Measurements from ENCODE around the gene SEC16A. TPM values are rescaled to one million over a fixed set of nuclear protein-coding genes. Genes with fewer than 3 reads are reported as not detected.

The SEC16A gene
- total RNA-seq, 5 donors from 2014 or later (not counting 1 experiment from before 2014, with no cell fraction given): 76.3 to 99.0 (median 92.4) TPM

GRCh38 chr9:136441681-136442245 is 41.1 kb downstream of the SEC16A start:
- no peak for DNase-seq
- H3K27me3 ChIP-seq (replicated peaks in 1 of 2; ENCODE audit: control insufficient read depth in 2 of 2, extremely low read depth in 1 of 2, insufficient read depth in 2 of 2, low read length in 1 of 2): no peaks in the 10 kb centered on the region
- CTCF ChIA-PET: no interaction called here
- no peaks in the 10 kb centered on the region for H3K9me3 ChIP-seq
- peaks cover 17 to 19% (median 18%) of the 10 kb centered on the region in 3 donors for H3K4me1 Mint-ChIP-seq
- 94% methylated on average over 17 of the region's 17 CpGs for WGBS (ENCODE audit: insufficient coverage)
- H3K4me3 Mint-ChIP-seq: peak overlapping the region in 1 of 3 donors; percentile 6
- H3K27ac ChIP-seq (ENCODE audit: low read length): no peak overlapping the region
- peaks cover 27% of the 10 kb centered on the region for H3K36me3 Mint-ChIP-seq
- H3K9me3 Mint-ChIP-seq: no peaks in the 10 kb centered on the region
- no peak overlapping the region for H3K27ac Mint-ChIP-seq
- ATAC-seq (replicated peaks in 1 of 4): no peak
- POLR2A ChIA-PET: interaction anchor here in 1 of 2 donors (0.6 kb wide), 1 partner anchor 23 kb away, joined by 3 read pairs; no protein-coding TSS in a partner anchor
- H3K4me1 ChIP-seq (ENCODE audit: control insufficient read depth in 1 of 2, extremely low read depth in 1 of 2, insufficient read depth in 2 of 2, low read length in 2 of 2): peaks cover 0 to 27% of the 10 kb centered on the region in 2 experiments
- no peak overlapping the region for H3K4me3 ChIP-seq (ENCODE audit: control insufficient read depth in 1 of 2, extremely low read depth in 1 of 2, low read length in 1 of 2)
- H3K27me3 Mint-ChIP-seq: no peaks in the 10 kb centered on the region
- H3K36me3 ChIP-seq (ENCODE audit: control insufficient read depth in 2 of 2, extremely low read depth in 1 of 2, insufficient read depth in 1 of 2, low read length in 1 of 2): peaks cover 22 to 52% of the 10 kb centered on the region in 2 donors

- Histone ChIP-seq H3K4me1 (ENCODE audit: control insufficient read depth in 1 of 2, extremely low read depth in 1 of 2, insufficient read depth in 2 of 2, low read length in 2 of 2) (peaks cover 0 to 27% of the 10 kb centered on the region in 2 experiments), H3K9me3 (no peaks in the 10 kb centered on the region), H3K36me3 (ENCODE audit: control insufficient read depth in 2 of 2, extremely low read depth in 1 of 2, insufficient read depth in 1 of 2, low read length in 1 of 2) (peaks cover 19 to 49% of the 10 kb centered on the region in 2 donors), H3K27ac (ENCODE audit: low read length) (no peak overlapping the region), H3K4me3 (ENCODE audit: control insufficient read depth in 1 of 2, extremely low read depth in 1 of 2, low read length in 1 of 2) (no peak overlapping the region), H3K27me3 (replicated peaks in 1 of 2; ENCODE audit: control insufficient read depth in 2 of 2, extremely low read depth in 1 of 2, insufficient read depth in 2 of 2, low read length in 1 of 2) (no peaks in the 10 kb centered on the region)
- POLR2A ChIA-PET: interaction anchor here in 1 of 2 donors (0.6 kb wide), 1 partner anchor 23 kb away, joined by 3 read pairs; no protein-coding TSS in a partner anchor
- WGBS (ENCODE audit: insufficient coverage): 94% methylated on average over 10 of the region's 15 CpGs
- ATAC-seq (replicated peaks in 1 of 4) (no peak), DNase-seq (no peak)
- no peaks in the 10 kb centered on the region for H3K9me3 Mint-ChIP-seq
- H3K4me1 Mint-ChIP-seq: peaks cover 20 to 23% (median 22%) of the 10 kb centered on the region in 3 donors
- no peak overlapping the region for H3K27ac Mint-ChIP-seq
- no peaks in the 10 kb centered on the region for H3K27me3 Mint-ChIP-seq
- H3K36me3 Mint-ChIP-seq: peaks cover 23% of the 10 kb centered on the region
- peak overlapping the region in 2 of 3 donors; percentile 6 to 59 for H3K4me3 Mint-ChIP-seq
- CTCF ChIA-PET: no interaction called here
These were observed 41.6 kb downstream of the SEC16A start for GRCh38 chr9:136441191-136441680.

GRCh38 chr9:136439481-136440408 is 43.1 kb downstream of the SEC16A start, which contains the start of gene INPP5E:
Gene INPP5E, minus strand, starts transcription at chr9:136439845. Its CDS starts 426 bp downstream, at chr9:136439419.
- Mint-ChIP-seq H3K36me3 (peaks cover 23% of the 10 kb centered on the region), H3K27me3 (no peaks in the 10 kb centered on the region), H3K4me1 (peaks cover 20 to 29% (median 28%) of the 10 kb centered on the region in 3 donors), H3K9me3 (no peaks in the 10 kb centered on the region), H3K4me3 (peak within 1 kb of the TSS; percentile 77 to 84 (median 81)), H3K27ac (no peak within 1 kb of the TSS)
- peak within 1 kb of the TSS; percentile 66 to 67 for H3K4me3 ChIP-seq (ENCODE audit: control insufficient read depth in 1 of 2, extremely low read depth in 1 of 2, low read length in 1 of 2)
- no peaks in the 10 kb centered on the region for H3K27me3 ChIP-seq (replicated peaks in 1 of 2; ENCODE audit: control insufficient read depth in 2 of 2, extremely low read depth in 1 of 2, insufficient read depth in 2 of 2, low read length in 1 of 2)
- no peaks in the 10 kb centered on the region for H3K9me3 ChIP-seq
- H3K4me1 ChIP-seq (ENCODE audit: control insufficient read depth in 1 of 2, extremely low read depth in 1 of 2, insufficient read depth in 2 of 2, low read length in 2 of 2): peaks cover 0 to 27% of the 10 kb centered on the region in 2 experiments
- ChIA-PET CTCF (interaction anchor here (0.6 kb wide), 2 partner anchors 585 to 595 kb away, joined by 3 read pairs; no protein-coding TSS in a partner anchor), POLR2A (no interaction called here)
- ATAC-seq (replicated peaks in 1 of 4) (peak; percentile 78 to 89 (median 86)), DNase-seq (peak; percentile 19 to 89 (median 72))
- WGBS (ENCODE audit: insufficient coverage): 8% methylated on average over 86 of the region's 90 CpGs
- peaks cover 9 to 40% of the 10 kb centered on the region in 2 donors for H3K36me3 ChIP-seq (ENCODE audit: control insufficient read depth in 2 of 2, extremely low read depth in 1 of 2, insufficient read depth in 1 of 2, low read length in 1 of 2)
- no peak within 1 kb of the TSS for H3K27ac ChIP-seq (ENCODE audit: low read length)

- H3K27ac ChIP-seq (ENCODE audit: low read length): peak overlapping the region; percentile 2
- peak overlapping the region; percentile 77 to 84 (median 81) for H3K4me3 Mint-ChIP-seq
- no peaks in the 10 kb centered on the region for H3K27me3 Mint-ChIP-seq
- ATAC-seq (replicated peaks in 1 of 4): peak; percentile 58 to 77 (median 62)
- H3K36me3 Mint-ChIP-seq: peaks cover 20% of the 10 kb centered on the region
- peak; percentile 23 to 70 (median 45) for DNase-seq
- H3K27ac Mint-ChIP-seq: peak overlapping the region; percentile 69
- no peaks in the 10 kb centered on the region for H3K27me3 ChIP-seq (replicated peaks in 1 of 2; ENCODE audit: control insufficient read depth in 2 of 2, extremely low read depth in 1 of 2, insufficient read depth in 2 of 2, low read length in 1 of 2)
- WGBS (ENCODE audit: insufficient coverage): 2% methylated on average over 91 of the region's 91 CpGs
- POLR2A ChIA-PET: interaction anchor here in 1 of 2 donors (0.6 kb wide), 1 partner anchor 750 kb away, joined by 3 read pairs; no protein-coding TSS in a partner anchor
- CTCF ChIA-PET: interaction anchor here (0.6 kb wide), 2 partner anchors 19 to 596 kb away, joined by 3 to 9 read pairs; no protein-coding TSS in a partner anchor
- peaks cover 17 to 29% (median 28%) of the 10 kb centered on the region in 3 donors for H3K4me1 Mint-ChIP-seq
- H3K4me1 ChIP-seq (ENCODE audit: control insufficient read depth in 1 of 2, extremely low read depth in 1 of 2, insufficient read depth in 2 of 2, low read length in 2 of 2): peaks cover 0 to 27% of the 10 kb centered on the region in 2 experiments
- H3K9me3 Mint-ChIP-seq: no peaks in the 10 kb centered on the region
- no peaks in the 10 kb centered on the region for H3K9me3 ChIP-seq
- peaks cover 3 to 39% of the 10 kb centered on the region in 2 donors for H3K36me3 ChIP-seq (ENCODE audit: control insufficient read depth in 2 of 2, extremely low read depth in 1 of 2, insufficient read depth in 1 of 2, low read length in 1 of 2)
- H3K4me3 ChIP-seq (ENCODE audit: control insufficient read depth in 1 of 2, extremely low read depth in 1 of 2, low read length in 1 of 2): peak overlapping the region; percentile 66 to 67
These were observed 44.0 kb downstream of the SEC16A start for GRCh38 chr9:136438548-136439480.

GRCh38 chr9:136437839-136438547 is 44.8 kb downstream of the SEC16A start:
- Histone ChIP-seq H3K4me3 (ENCODE audit: control insufficient read depth in 1 of 2, extremely low read depth in 1 of 2, low read length in 1 of 2) (peak overlapping the region; percentile 66 to 67), H3K9me3 (no peaks in the 10 kb centered on the region), H3K36me3 (ENCODE audit: control insufficient read depth in 2 of 2, extremely low read depth in 1 of 2, insufficient read depth in 1 of 2, low read length in 1 of 2) (peaks cover 3 to 35% of the 10 kb centered on the region in 2 donors), H3K27me3 (replicated peaks in 1 of 2; ENCODE audit: control insufficient read depth in 2 of 2, extremely low read depth in 1 of 2, insufficient read depth in 2 of 2, low read length in 1 of 2) (no peaks in the 10 kb centered on the region), H3K4me1 (ENCODE audit: control insufficient read depth in 1 of 2, extremely low read depth in 1 of 2, insufficient read depth in 2 of 2, low read length in 2 of 2) (peaks cover 0 to 27% of the 10 kb centered on the region in 2 experiments), H3K27ac (ENCODE audit: low read length) (peak overlapping the region; percentile 2)
- Mint-ChIP-seq H3K4me1 (peaks cover 16 to 29% (median 28%) of the 10 kb centered on the region in 3 donors), H3K27ac (peak overlapping the region; percentile 69), H3K9me3 (no peaks in the 10 kb centered on the region), H3K36me3 (peaks cover 16% of the 10 kb centered on the region), H3K27me3 (no peaks in the 10 kb centered on the region), H3K4me3 (peak overlapping the region; percentile 77 to 84 (median 81))
- POLR2A ChIA-PET: interaction anchor here in 1 of 2 donors (0.6 kb wide), 1 partner anchor 751 kb away, joined by 3 read pairs; no protein-coding TSS in a partner anchor
- ATAC-seq (replicated peaks in 1 of 4) (peak in 1 of 4 experiments; percentile 16), DNase-seq (peak in 5 of 35 experiments; percentile 11 to 36 (median 16))
- CTCF ChIA-PET: no interaction called here
- WGBS (ENCODE audit: insufficient coverage): 50% methylated on average over 21 of the region's 37 CpGs
